Liver (tissue), 9 donors: Measurements from ENCODE around the gene ENOPH1. TPM values are rescaled to one million over a fixed set of nuclear protein-coding genes. Genes with fewer than 3 reads are reported as not detected.
A peak's percentile ranks its signal among the peaks of the same experiment; 100 is the strongest.

Experiments used
- DNase-seq: peaks from one replicate; pipeline ENCODE4 v3.0.0-alpha.2; 2017; ENCODE audit warnings: low spot score
- H3K27ac ChIP-seq, 2 donors: one replicate each; pipeline ENCODE4 v1.7.0; 2013; ENCODE audit warnings: inconsistent platforms in 2 of 2, low read length in 2 of 2, control low read depth in 1 of 2, low read depth in 1 of 2, mild to moderate bottlenecking in 1 of 2
- H3K27me3 ChIP-seq, 4 donors: one replicate each; pipeline versions ENCODE4 v1.6.1 to v1.7.0; 2013; ENCODE audit warnings: low read length in 3 of 4, inconsistent platforms in 1 of 4, mild to moderate bottlenecking in 1 of 4, moderate library complexity in 1 of 4; ENCODE audit not compliant: control insufficient read depth in 4 of 4, insufficient read depth in 4 of 4
- H3K36me3 ChIP-seq, 4 donors: one replicate each; pipeline versions ENCODE4 v1.6.1 to v1.7.0; 2013; ENCODE audit warnings: low read length in 3 of 4, mild to moderate bottlenecking in 3 of 4, low read depth in 1 of 4, moderate library complexity in 1 of 4; ENCODE audit not compliant: control insufficient read depth in 4 of 4, insufficient read depth in 3 of 4
- H3K4me1 ChIP-seq, 4 donors: one replicate each; pipeline versions ENCODE4 v1.6.1 to v1.7.0; 2013; ENCODE audit warnings: low read length in 3 of 4, mild to moderate bottlenecking in 3 of 4, moderate library complexity in 1 of 4; ENCODE audit not compliant: control insufficient read depth in 4 of 4, insufficient read depth in 4 of 4
- H3K4me3 ChIP-seq, 3 donors: one replicate each; pipeline versions ENCODE4 v1.6.1 to v1.7.0; 2013; ENCODE audit warnings: low read length in 3 of 3, control low read depth in 1 of 3, low read depth in 1 of 3, mild to moderate bottlenecking in 1 of 3
- H3K9ac ChIP-seq, 2 donors: one replicate each; pipeline ENCODE4 v1.7.0; 2013; ENCODE audit warnings: low read length in 2 of 2, mild to moderate bottlenecking in 2 of 2, moderate library complexity in 2 of 2, control low read depth in 1 of 2, low read depth in 1 of 2
- H3K9me3 ChIP-seq, 4 donors: one replicate each; pipeline versions ENCODE4 v1.6.1 to v1.7.0; 2013; ENCODE audit warnings: low read length in 3 of 4; ENCODE audit not compliant: control insufficient read depth in 4 of 4
- ATF3 ChIP-seq: IDR thresholded peaks from 2 replicates; pipeline ENCODE4 v1.6.1; 2016; ENCODE audit warnings: antibody characterized with exemption
- CTCF ChIP-seq: fragments of 150-350 bp; IDR thresholded peaks from 2 replicates; pipeline ENCODE4 v1.5.1; 2017; ENCODE audit warnings: improper control_type of control experiment, low read depth, low read length; ENCODE audit not compliant: missing input control
- EGR1 ChIP-seq, 2 donors: IDR thresholded peaks; 2 replicates each; pipeline ENCODE4 v1.6.1; 2016 to 2018; ENCODE audit warnings: antibody characterized with exemption in 2 of 2, low read depth in 2 of 2
- FOXA1 ChIP-seq: IDR thresholded peaks from 2 replicates; pipeline ENCODE4 v1.6.1; 2016; ENCODE audit warnings: antibody characterized with exemption
- FOXA2 ChIP-seq: IDR thresholded peaks from 2 replicates; pipeline ENCODE4 v1.6.1; 2016; ENCODE audit warnings: antibody characterized with exemption
- HNF4A ChIP-seq, 2 donors: conservative IDR thresholded peaks; 2 replicates each; pipeline ENCODE4 v1.6.1; 2016; ENCODE audit warnings: antibody characterized with exemption in 2 of 2, mild to moderate bottlenecking in 2 of 2
- JUND ChIP-seq, 2 donors: IDR thresholded peaks; 2 replicates each; pipeline ENCODE4 v1.6.1; 2016; ENCODE audit warnings: antibody characterized with exemption in 2 of 2
- MAX ChIP-seq: IDR thresholded peaks from 2 replicates; pipeline ENCODE4 v1.6.1; 2016; ENCODE audit warnings: antibody characterized with exemption
- NR2F2 ChIP-seq: IDR thresholded peaks from 2 replicates; pipeline ENCODE4 v1.6.1; 2016; ENCODE audit warnings: antibody characterized with exemption
- RXRA ChIP-seq, 2 donors: IDR thresholded peaks; 2 replicates each; pipeline ENCODE4 v1.6.1; 2017 to 2018; ENCODE audit warnings: antibody characterized with exemption in 2 of 2, mild to moderate bottlenecking in 1 of 2
- SP1 ChIP-seq: IDR thresholded peaks from 2 replicates; pipeline ENCODE4 v1.6.1; 2018; ENCODE audit warnings: antibody characterized with exemption, mild to moderate bottlenecking
- TAF1 ChIP-seq: conservative IDR thresholded peaks from 2 replicates; pipeline ENCODE4 v1.6.1; 2016; ENCODE audit warnings: antibody characterized with exemption, mild to moderate bottlenecking
- YY1 ChIP-seq: IDR thresholded peaks from 2 replicates; pipeline ENCODE4 v1.6.1; 2016; ENCODE audit warnings: antibody characterized with exemption, mild to moderate bottlenecking
- WGBS: extraction: QIAGEN DNeasy Blood & Tissue Kit; methylation state at CpG from one replicate; pipeline ENCODE4 v1.1.7; 2013; 5-methylcytosine and 5-hydroxymethylcytosine counted together
- polyA plus RNA-seq, 2 donors: library from polyadenylated mRNA; stranded (reverse) in 1 of 2; unstranded in 1 of 2; fragments of 200-250 nt in 1 of 2; fragments of >200 nt in 1 of 2; fragmentation: Nextera tagmentation in 1 of 2; extraction: Ambion mirVana in 1 of 2; gene quantifications; one replicate each; pipeline versions ENCODE4 v1.2.1 to v1.2.3, GENCODE V29; 2013 to 2015
- total RNA-seq, 2 donors: library from RNA; depleted of rRNA; stranded (reverse); fragments of >200 nt; gene quantifications; one replicate each; pipeline ENCODE4 v1.2.3, GENCODE V29; 2014
- TF ChIP-seq, protein P1 (sequence below): IDR thresholded peaks from 2 replicates; pipeline ENCODE4 v1.6.1; 2016; ENCODE audit warnings: antibody characterized with exemption, mild to moderate bottlenecking
- donor health status: healthy.
- donor health status: healthy.
- donor health status: healthy.
- donor health status: healthy.
- donor health status: healthy.

Gene ENOPH1
- total and polyA plus RNA-seq, 4 donors, result 12.1 to 20.0 (median 12.8) TPM

- no peak for TF ChIP-seq EGR1 (IDR thresholded peaks at IDR 0.05; ENCODE audit: low read depth in 2 of 2)
- peak; percentile 65 for TF ChIP-seq YY1
These were observed 61.0 kb downstream of the ENOPH1 start (continued) for GRCh38 chr4:82491251-82491960.

- Histone ChIP-seq H3K9ac (no peak overlapping the region), H3K27me3 (no peaks in the 10 kb centered on the region), H3K4me1 (peaks cover 0 to 3% (median 0%) of the 10 kb centered on the region in 4 donors), H3K36me3 (peaks cover 0 to 10% (median 2%) of the 10 kb centered on the region in 4 donors), H3K4me3 (no peak overlapping the region), H3K27ac (no peak overlapping the region), H3K9me3 (no peaks in the 10 kb centered on the region)
- TF ChIP-seq, protein P1, sequence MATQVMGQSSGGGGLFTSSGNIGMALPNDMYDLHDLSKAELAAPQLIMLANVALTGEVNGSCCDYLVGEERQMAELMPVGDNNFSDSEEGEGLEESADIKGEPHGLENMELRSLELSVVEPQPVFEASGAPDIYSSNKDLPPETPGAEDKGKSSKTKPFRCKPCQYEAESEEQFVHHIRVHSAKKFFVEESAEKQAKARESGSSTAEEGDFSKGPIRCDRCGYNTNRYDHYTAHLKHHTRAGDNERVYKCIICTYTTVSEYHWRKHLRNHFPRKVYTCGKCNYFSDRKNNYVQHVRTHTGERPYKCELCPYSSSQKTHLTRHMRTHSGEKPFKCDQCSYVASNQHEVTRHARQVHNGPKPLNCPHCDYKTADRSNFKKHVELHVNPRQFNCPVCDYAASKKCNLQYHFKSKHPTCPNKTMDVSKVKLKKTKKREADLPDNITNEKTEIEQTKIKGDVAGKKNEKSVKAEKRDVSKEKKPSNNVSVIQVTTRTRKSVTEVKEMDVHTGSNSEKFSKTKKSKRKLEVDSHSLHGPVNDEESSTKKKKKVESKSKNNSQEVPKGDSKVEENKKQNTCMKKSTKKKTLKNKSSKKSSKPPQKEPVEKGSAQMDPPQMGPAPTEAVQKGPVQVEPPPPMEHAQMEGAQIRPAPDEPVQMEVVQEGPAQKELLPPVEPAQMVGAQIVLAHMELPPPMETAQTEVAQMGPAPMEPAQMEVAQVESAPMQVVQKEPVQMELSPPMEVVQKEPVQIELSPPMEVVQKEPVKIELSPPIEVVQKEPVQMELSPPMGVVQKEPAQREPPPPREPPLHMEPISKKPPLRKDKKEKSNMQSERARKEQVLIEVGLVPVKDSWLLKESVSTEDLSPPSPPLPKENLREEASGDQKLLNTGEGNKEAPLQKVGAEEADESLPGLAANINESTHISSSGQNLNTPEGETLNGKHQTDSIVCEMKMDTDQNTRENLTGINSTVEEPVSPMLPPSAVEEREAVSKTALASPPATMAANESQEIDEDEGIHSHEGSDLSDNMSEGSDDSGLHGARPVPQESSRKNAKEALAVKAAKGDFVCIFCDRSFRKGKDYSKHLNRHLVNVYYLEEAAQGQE, result no peak
- TF ChIP-seq FOXA2 (no peak), SP1 (no peak), EGR1 (IDR thresholded peaks at IDR 0.05; ENCODE audit: low read depth in 2 of 2) (no peak), TAF1 (no peak), NR2F2 (no peak), RXRA (IDR thresholded peaks at IDR 0.05) (no peak), CTCF (no peak)
- WGBS, result 86% methylated on average over 2 of the region's 2 CpGs
- DNase-seq, result no peak
These were observed 63.5 kb downstream of the ENOPH1 start for GRCh38 chr4:82493721-82494425.

- H3K9ac ChIP-seq, result no peak overlapping the region
- 96% methylated on average over 4 of the region's 4 CpGs for WGBS
- peaks cover 0 to 10% (median 2%) of the 10 kb centered on the region in 4 donors for H3K36me3 ChIP-seq
- no peaks in the 10 kb centered on the region for H3K9me3 ChIP-seq
- no peaks in the 10 kb centered on the region for H3K27me3 ChIP-seq
- no peak for TF ChIP-seq FOXA1
- no peak for TF ChIP-seq YY1
- TF ChIP-seq ATF3, result no peak
- no peak for TF ChIP-seq JUND (IDR thresholded peaks at IDR 0.05)
- TF ChIP-seq NR2F2, result no peak
- no peak for TF ChIP-seq MAX
- TF ChIP-seq HNF4A (conservative IDR thresholded peaks at IDR 0.05), result no peak
- no peak for TF ChIP-seq EGR1 (IDR thresholded peaks at IDR 0.05; ENCODE audit: low read depth in 2 of 2)
- TF ChIP-seq CTCF, result no peak
- no peak for TF ChIP-seq SP1
- no peak for TF ChIP-seq RXRA (IDR thresholded peaks at IDR 0.05)
- TF ChIP-seq TAF1, result no peak
- TF ChIP-seq, protein P1, result no peak
- no peak overlapping the region for H3K4me3 ChIP-seq
- H3K4me1 ChIP-seq, result no peaks in the 10 kb centered on the region
- DNase-seq, result no peak
- H3K27ac ChIP-seq, result no peak overlapping the region
These were observed 65.3 kb downstream of the ENOPH1 start for GRCh38 chr4:82495666-82496065.
